ENCODE measurements around the gene CFAP43.
"Not testable (repeated sequence)": the region's sequence is repeated elsewhere in the genome, so short reads cannot be mapped to it uniquely, and the experiment has no call there.

CFAP43 gene

GRCh38 chr10:104257235-104257634 lies 25.1 kb upstream of the CFAP43 start:
- DNase-seq = no peak

GRCh38 chr10:104256335-104256961 lies 24.3 kb upstream of the CFAP43 start:
- DNase-seq = no peak

GRCh38 chr10:104255311-104255981 lies 23.3 kb upstream of the CFAP43 start:
- DNase-seq = no peak

GRCh38 chr10:104254493-104255310 lies 22.5 kb upstream of the CFAP43 start, which contains the start of gene GSTO1:
TSS of gene GSTO1 (plus strand) at chr10:104254892. CDS start at chr10:104254929, 37 bp downstream.
- DNase-seq = peak; percentile 71

GRCh38 chr10:104253606-104254410 lies 21.6 kb upstream of the CFAP43 start:
- DNase-seq = no peak

GRCh38 chr10:104253106-104253505 lies 20.9 kb upstream of the CFAP43 start:
- DNase-seq = no peak

- DNase-seq = no peak
Observed at GRCh38 chr10:104252368-104252767, 20.2 kb upstream of the CFAP43 start.

- no peak for DNase-seq
Observed at GRCh38 chr10:104251443-104251842, 19.3 kb upstream of the CFAP43 start.

- no peak for DNase-seq
Observed at GRCh38 chr10:104250371-104250770, 18.2 kb upstream of the CFAP43 start.

GRCh38 chr10:104248931-104249330 lies 16.8 kb upstream of the CFAP43 start:
- not testable (repeated sequence) for DNase-seq

GRCh38 chr10:104247513-104248146 lies 15.5 kb upstream of the CFAP43 start:
- DNase-seq = no peak

- no peak for DNase-seq
Observed at GRCh38 chr10:104246976-104247375, 14.8 kb upstream of the CFAP43 start.

GRCh38 chr10:104245066-104245632 lies 13.0 kb upstream of the CFAP43 start:
- DNase-seq = no peak

GRCh38 chr10:104243512-104243911 lies 11.3 kb upstream of the CFAP43 start:
- no peak for DNase-seq

- DNase-seq = not testable (repeated sequence)
Observed at GRCh38 chr10:104243009-104243408, 10.8 kb upstream of the CFAP43 start.

- no peak for DNase-seq
Observed at GRCh38 chr10:104242545-104242944, 10.4 kb upstream of the CFAP43 start.

- no peak for DNase-seq
Observed at GRCh38 chr10:104240078-104240477, 7.9 kb upstream of the CFAP43 start.

GRCh38 chr10:104235801-104236200 lies 3.6 kb upstream of the CFAP43 start:
- DNase-seq = no peak

- DNase-seq = no peak
Observed at GRCh38 chr10:104234934-104235333, 2.8 kb upstream of the CFAP43 start.

- no peak for DNase-seq
Observed at GRCh38 chr10:104233817-104234216, 1.7 kb upstream of the CFAP43 start.

GRCh38 chr10:104232613-104233102 lies 494 bp upstream of the CFAP43 start:
- DNase-seq = no peak

- no peak for DNase-seq
Observed at GRCh38 chr10:104230490-104230889, 1.7 kb downstream of the CFAP43 start.
